Heart right ventricle (tissue), 16 donors: ENCODE data around the gene POLN. TPM values are rescaled to one million over a fixed set of nuclear protein-coding genes. Genes with fewer than 3 reads are reported as not detected.
A peak's percentile ranks its signal among the peaks of the same experiment; 100 is the strongest.

Source experiments
- ATAC-seq, 8 donors: fragments of 200-7000 bp; cut with Tn5 transposase; one replicate each; pipeline ENCODE4 v1.9.1; 2020; ENCODE audit warnings: mild to moderate bottlenecking in 8 of 8, moderate library complexity in 8 of 8, moderate number of reproducible peaks in 1 of 8
- DNase-seq, 2 donors: peaks; one replicate each; pipeline ENCODE4 v3.0.0-alpha.2; 2020
- H3K27ac ChIP-seq, 10 donors: fragments of 200-600 bp; sonication (generic) in 2 of 10; one replicate each; pipeline versions ENCODE4 v1.5.0 to v1.8.0; 2020 to 2022; ENCODE audit warnings: mild to moderate bottlenecking in 3 of 10
- H3K27me3 ChIP-seq, 7 donors: fragments of 200-600 bp; one replicate each; pipeline ENCODE4 v1.8.0; 2021 to 2022; ENCODE audit warnings: mild to moderate bottlenecking in 2 of 7
- H3K36me3 ChIP-seq, 9 donors: fragments of 200-600 bp; sonication (generic) in 1 of 9; one replicate each; pipeline versions ENCODE4 v1.5.0 to v1.8.0; 2020 to 2022; ENCODE audit warnings: mild to moderate bottlenecking in 2 of 9
- H3K4me1 ChIP-seq, 9 donors: fragments of 200-600 bp; sonication (generic) in 1 of 9; one replicate each; pipeline versions ENCODE4 v1.5.0 to v1.8.0; 2020 to 2022; ENCODE audit warnings: mild to moderate bottlenecking in 4 of 9
- H3K4me3 ChIP-seq, 10 donors: fragments of 200-600 bp; sonication (generic) in 2 of 10; one replicate each; pipeline versions ENCODE4 v1.5.0 to v1.8.0; 2020 to 2022; ENCODE audit warnings: mild to moderate bottlenecking in 7 of 10, moderate library complexity in 2 of 10
- H3K9me3 ChIP-seq, 11 donors: fragments of 200-600 bp in 10 of 11; sonication (generic) in 2 of 11; one replicate each; pipeline versions ENCODE4 v1.5.0 to v1.8.0; 2013 to 2022; ENCODE audit warnings: mild to moderate bottlenecking in 2 of 11, control low read depth in 1 of 11, moderate library complexity in 1 of 11
- WGBS, 2 donors: extraction: QIAGEN DNeasy Blood & Tissue Kit; methylation state at CpG; one replicate each; pipeline ENCODE4 v1.1.7; 2013; ENCODE audit warnings: inconsistent platforms in 1 of 2; 5-methylcytosine and 5-hydroxymethylcytosine counted together
- intact Hi-C, 10 donors: fragments of 100-400 bp; cut with DNase I; formaldehyde crosslinking; loops; one replicate each; pipeline versions ENCODE4 v1.11.1 to v1.14.2; 2022
- long read RNA-seq, 3 donors: library from polyadenylated mRNA; unstranded; transcript quantifications; one replicate each; pipeline ENCODE4 v2.0.0, GENCODE V29; 2020 to 2021
- polyA plus RNA-seq, 2 donors: library from polyadenylated mRNA; stranded (reverse); fragments of 200-250 nt; gene quantifications; one replicate each; pipeline ENCODE4 v1.2.3, GENCODE V29; 2013
- total RNA-seq, 10 donors: library from RNA; stranded (reverse); fragmentation: NEBNext Ultra II Directional in 3 of 10; extraction: Animal tissue kit (Norgen Biotek cat#: 25700) in 3 of 10; gene quantifications; one replicate each; pipeline versions ENCODE4 v1.2.1 to v1.2.4, GENCODE V29; 2021 to 2023
- TF ChIP-seq, protein P1 (sequence below), 9 donors: fragments of 200-600 bp; sonication (generic) in 2 of 9; IDR thresholded peaks; one replicate each; pipeline versions ENCODE4 v1.5.0 to v1.8.0; 2021 to 2022; ENCODE audit warnings: antibody characterized with exemption in 9 of 9, mild to moderate bottlenecking in 5 of 9, moderate library complexity in 1 of 9
- donor health status: Arrhythmogenic right ventricular cardiomyopathy.
- donor health status: ischemic (EF 13 %, LVEDD 7.1; RV severe dilation, severe dysfunction).
- donor health status: healthy with polysubstance abuse.
- donor health status: DM: no; HTN: yes; CAD: no.
- donor health status: DM: no; HTN: no; CAD: no.
- donor health status: ischemic (EF 25% LVEDD 6.9; RV normal size, moderate dysfunction).
- donor health status: ischemic (EF 25% LVEDD 5.7; RV mildly dilated, moderate dysfunction).
- donor health status: healthy.
- donor health status: DM: yes; HTN: yes; CAD: no.
- donor health status: Ischemic cardiomyopathy.
- donor health status: ischemic (EF 35%, LVEDD 5.7; RV mildly dilated, moderate dysfunction).
- donor health status: nonischemic (EF 11% LVEDD 7.7; RV severe dilation, severe dysfunction).
- donor health status: DM: yes; HTN: yes; CAD: no.
- donor health status: PGD.
- donor health status: ischemic (EF 29% LVEDD 5.4; RV normal size, mild dysfunction).
- donor health status: nonischemic (EF 23%, LVEDD 6.1; RV moderate dilation, normal function).

The POLN gene
- total RNA-seq (1 to 10 TPM; 1.3 to 3.1 (median 2.1) TPM), polyA plus RNA-seq (1 to 10 TPM in 1 of 2 donors, under 1 TPM in 1; 0.97 to 2.4 TPM)
- long read RNA-seq, donor 1, partial matches to known transcripts, result 0 of 1 reads
- long read RNA-seq, donor 1, other reads (novel, unspliced or antisense), result 1 of 1 reads
- long read RNA-seq, donor 2, partial matches to known transcripts, result 0 of 1 reads
- long read RNA-seq, donor 2, other reads (novel, unspliced or antisense), result 1 of 1 reads
- long read RNA-seq, donor 3, partial matches to known transcripts, result 2 of 4 reads
- long read RNA-seq, donor 3, other reads (novel, unspliced or antisense), result 2 of 4 reads

DNA sequence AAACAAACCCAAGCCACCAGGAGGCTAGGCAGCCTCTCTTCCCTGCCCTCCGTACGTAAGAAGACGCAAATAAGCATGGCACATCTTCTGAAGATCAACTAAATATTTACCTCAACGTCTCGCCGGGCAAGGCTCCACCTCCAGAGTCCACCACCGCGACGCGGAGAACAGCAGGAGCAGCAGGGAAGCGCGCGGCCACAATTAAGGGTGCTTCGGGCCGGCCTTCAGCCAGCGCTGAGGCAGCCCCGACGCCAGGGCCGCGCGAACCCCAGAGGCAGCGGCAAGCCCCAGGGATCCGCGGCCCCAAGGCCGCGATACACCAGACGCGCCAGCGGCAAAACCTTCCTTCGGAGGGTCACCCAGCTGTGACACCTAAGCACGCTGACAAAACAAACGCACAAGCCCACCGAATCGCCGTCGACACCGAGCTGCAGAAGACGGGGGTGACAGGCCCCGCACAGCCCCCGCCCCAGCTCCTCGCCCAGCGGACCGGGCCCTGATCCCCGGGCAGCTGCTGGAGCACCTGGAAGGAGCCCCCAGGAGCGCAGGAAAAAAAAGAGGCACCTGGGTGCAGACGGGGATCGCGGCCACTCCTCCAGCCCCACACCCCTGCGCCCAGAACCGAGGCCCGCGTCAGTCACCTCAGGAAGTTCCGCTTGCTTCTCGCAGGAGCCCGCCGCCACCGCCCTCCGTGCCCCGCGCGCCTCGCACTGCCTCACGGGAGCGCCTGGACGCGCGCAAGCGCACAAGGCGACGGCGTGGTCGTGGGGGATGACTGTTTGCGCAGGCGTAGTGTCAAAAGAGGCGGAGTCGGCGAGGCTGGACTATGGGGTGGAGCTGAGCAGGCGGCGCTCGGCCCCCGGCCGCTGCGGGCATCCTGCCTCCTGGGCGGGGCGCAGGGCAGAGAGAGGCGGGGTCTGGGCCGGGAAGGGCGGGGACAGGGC, at the start of gene POLN, which contains the start of gene HAUS3:
Gene POLN (minus strand): TSS at position 712 of the 944 bp plus-strand sequence. CDS start 12,890 bp downstream, outside the sequence.
Gene HAUS3 (minus strand): TSS at position 712 of the 944 bp plus-strand sequence. CDS start 1,175 bp downstream, outside the sequence.
- TF ChIP-seq, protein P1, sequence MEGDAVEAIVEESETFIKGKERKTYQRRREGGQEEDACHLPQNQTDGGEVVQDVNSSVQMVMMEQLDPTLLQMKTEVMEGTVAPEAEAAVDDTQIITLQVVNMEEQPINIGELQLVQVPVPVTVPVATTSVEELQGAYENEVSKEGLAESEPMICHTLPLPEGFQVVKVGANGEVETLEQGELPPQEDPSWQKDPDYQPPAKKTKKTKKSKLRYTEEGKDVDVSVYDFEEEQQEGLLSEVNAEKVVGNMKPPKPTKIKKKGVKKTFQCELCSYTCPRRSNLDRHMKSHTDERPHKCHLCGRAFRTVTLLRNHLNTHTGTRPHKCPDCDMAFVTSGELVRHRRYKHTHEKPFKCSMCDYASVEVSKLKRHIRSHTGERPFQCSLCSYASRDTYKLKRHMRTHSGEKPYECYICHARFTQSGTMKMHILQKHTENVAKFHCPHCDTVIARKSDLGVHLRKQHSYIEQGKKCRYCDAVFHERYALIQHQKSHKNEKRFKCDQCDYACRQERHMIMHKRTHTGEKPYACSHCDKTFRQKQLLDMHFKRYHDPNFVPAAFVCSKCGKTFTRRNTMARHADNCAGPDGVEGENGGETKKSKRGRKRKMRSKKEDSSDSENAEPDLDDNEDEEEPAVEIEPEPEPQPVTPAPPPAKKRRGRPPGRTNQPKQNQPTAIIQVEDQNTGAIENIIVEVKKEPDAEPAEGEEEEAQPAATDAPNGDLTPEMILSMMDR (IDR thresholded peaks at IDR 0.05), result no peak
- intact Hi-C loops, result loop anchor here in 3 of 10 donors (2.0 to 10.0 kb wide), 6 partner anchors 15 to 831 kb away; partner anchors contain the start of genes CFAP99 (in 3 of the 3), ZFYVE28 (in 3 of the 3), FAM193A (in 1 of the 3) and HTT (in 1 of the 3)
- H3K4me3 ChIP-seq, result peak within 1 kb of the TSS; percentile 69 to 97 (median 88)
- peak within 1 kb of the TSS in 9 of 10 donors; percentile 65 to 87 (median 79) for H3K27ac ChIP-seq
- 0% methylated on average over 78 to 88 of the region's 88 CpGs for WGBS, 2 donors
- ATAC-seq (peak; percentile 97 to 100 (median 98)), DNase-seq (peak; percentile 98 to 99)
- H3K36me3 ChIP-seq, result peaks cover 0 to 37% (median 0%) of the 10 kb centered on the region in 9 donors
- peaks cover 4 to 83% (median 50%) of the 10 kb centered on the region in 9 donors for H3K4me1 ChIP-seq
- H3K9me3 ChIP-seq, result no peaks in the 10 kb centered on the region
- H3K27me3 ChIP-seq, result no peaks in the 10 kb centered on the region

- ATAC-seq (no peak), DNase-seq (no peak)
- TF ChIP-seq, protein P1 (IDR thresholded peaks at IDR 0.05), result no peak
- Histone ChIP-seq H3K27me3 (no peaks in the 10 kb centered on the region), H3K27ac (no peak overlapping the region), H3K4me1 (peaks cover 0 to 13% (median 0%) of the 10 kb centered on the region in 9 donors), H3K9me3 (peaks cover 0 to 9% (median 0%) of the 10 kb centered on the region in 11 donors), H3K36me3 (no peaks in the 10 kb centered on the region), H3K4me3 (no peak overlapping the region)
- intact Hi-C loops, result no loop called here
- 73 to 78% methylated on average over 24 of the region's 24 CpGs for WGBS, 2 donors
Observed at GRCh38 chr4:2290974-2291704, 49.2 kb upstream of the POLN start.

DNA sequence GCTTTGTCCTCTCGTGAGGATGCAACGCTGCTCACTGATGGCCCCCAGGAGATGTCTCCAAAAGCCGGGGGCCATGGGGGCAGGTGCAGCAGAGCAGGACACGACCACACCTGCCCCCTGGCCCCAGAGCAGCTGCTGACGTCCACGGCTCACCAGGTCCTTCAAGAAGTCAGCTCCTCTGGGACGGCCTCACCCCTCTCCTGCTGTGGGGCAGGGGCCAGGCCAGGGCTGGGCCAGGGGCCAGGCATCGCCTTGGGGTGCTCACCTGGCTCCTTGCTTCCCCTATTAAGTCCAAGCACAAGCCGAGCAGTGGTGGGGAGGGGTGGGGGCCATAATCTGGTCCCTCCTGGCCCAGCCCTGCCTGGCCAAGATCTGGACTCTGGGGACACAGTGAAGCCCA, 48.6 kb upstream of the POLN start:
- Histone ChIP-seq H3K27ac (no peak overlapping the region), H3K27me3 (no peaks in the 10 kb centered on the region), H3K36me3 (no peaks in the 10 kb centered on the region), H3K9me3 (peaks cover 0 to 9% (median 0%) of the 10 kb centered on the region in 11 donors), H3K4me1 (peaks cover 0 to 17% (median 0%) of the 10 kb centered on the region in 9 donors), H3K4me3 (no peak overlapping the region)
- TF ChIP-seq, protein P1 (IDR thresholded peaks at IDR 0.05), result no peak
- no peak for DNase-seq
- intact Hi-C loops, result no loop called here
- 87 to 91% methylated on average over 9 of the region's 9 CpGs for WGBS, 2 donors
- ATAC-seq, result no peak
